Mesenchymal stem cell (in vitro differentiated cells and primary cell): ENCODE data around the gene LSM4.

Source experiments
- DNase-seq: peaks from one replicate; pipeline ENCODE4 v3.0.0-alpha.2; 2013
- H2AFZ ChIP-seq: one replicate; pipeline ENCODE4 v1.6.1; 2013; ENCODE audit warnings: low read depth, mild to moderate bottlenecking, control low read depth, inconsistent platforms, low read length, moderate library complexity
- H2AK5ac ChIP-seq: 2 replicates; pipeline ENCODE4 v1.6.1; 2013; ENCODE audit warnings: low read length, moderate library complexity, mild to moderate bottlenecking, inconsistent platforms; ENCODE audit not compliant: severe bottlenecking
- H2BK120ac ChIP-seq: one replicate; pipeline ENCODE4 v1.6.1; 2013; ENCODE audit warnings: low read depth, mild to moderate bottlenecking, inconsistent platforms, low read length, moderate library complexity
- H2BK12ac ChIP-seq, 2 experiments: one replicate each; pipeline ENCODE4 v1.6.1; 2013; ENCODE audit warnings: inconsistent platforms in 2 of 2, low read length in 2 of 2, mild to moderate bottlenecking in 2 of 2, moderate library complexity in 2 of 2, control low read depth in 1 of 2
- H2BK15ac ChIP-seq: one replicate; pipeline ENCODE4 v1.6.1; 2013; ENCODE audit warnings: mild to moderate bottlenecking, low read depth, inconsistent platforms; ENCODE audit not compliant: poor library complexity, severe bottlenecking
- H2BK5ac ChIP-seq: 2 replicates; pipeline ENCODE4 v1.6.1; 2013; ENCODE audit warnings: low read depth, mild to moderate bottlenecking, low read length, control low read depth, inconsistent platforms; ENCODE audit not compliant: poor library complexity, severe bottlenecking
- H3K14ac ChIP-seq, 2 experiments: one replicate each; pipeline ENCODE4 v1.6.1; 2013; ENCODE audit warnings: inconsistent platforms in 2 of 2, low read length in 2 of 2, control low read depth in 1 of 2, mild to moderate bottlenecking in 1 of 2, moderate library complexity in 1 of 2
- H3K18ac ChIP-seq, 2 experiments: one replicate each; pipeline ENCODE4 v1.6.1; 2013; ENCODE audit warnings: inconsistent platforms in 2 of 2, low read length in 2 of 2, control low read depth in 1 of 2, low read depth in 1 of 2, mild to moderate bottlenecking in 1 of 2
- H3K23ac ChIP-seq, 2 experiments: one replicate each; pipeline ENCODE4 v1.6.1; 2013; ENCODE audit warnings: inconsistent platforms in 2 of 2, low read length in 2 of 2, mild to moderate bottlenecking in 2 of 2, moderate library complexity in 2 of 2, control low read depth in 1 of 2
- H3K27ac ChIP-seq: 2 replicates; pipeline ENCODE4 v1.5.1; 2013; ENCODE audit warnings: mild to moderate bottlenecking, moderate library complexity, low read length, control low read depth, inconsistent platforms; ENCODE audit not compliant: poor library complexity, severe bottlenecking
- H3K27me3 ChIP-seq, 2 experiments: 2 replicates each; pipeline versions ENCODE4 v1.6.1 to v1.7.0; 2013; ENCODE audit warnings: low read length in 2 of 2, mild to moderate bottlenecking in 2 of 2, moderate library complexity in 2 of 2, control low read depth in 1 of 2, inconsistent platforms in 1 of 2; ENCODE audit not compliant: control insufficient read depth in 1 of 2, insufficient read depth in 1 of 2
- H3K36me3 ChIP-seq, 2 experiments: 2 replicates each; pipeline versions ENCODE4 v1.6.1 to v1.7.0; 2013; ENCODE audit warnings: low read length in 2 of 2, control low read depth in 1 of 2, inconsistent platforms in 1 of 2, low read depth in 1 of 2, mild to moderate bottlenecking in 1 of 2; ENCODE audit not compliant: insufficient read depth in 2 of 2, control insufficient read depth in 1 of 2
- H3K4ac ChIP-seq, 2 experiments: one replicate each; pipeline ENCODE4 v1.6.1; 2013; ENCODE audit warnings: inconsistent platforms in 2 of 2, low read length in 2 of 2, mild to moderate bottlenecking in 2 of 2, moderate library complexity in 2 of 2, control low read depth in 1 of 2, low read depth in 1 of 2
- H3K4me1 ChIP-seq: 2 replicates; pipeline ENCODE4 v1.6.1; 2013; ENCODE audit warnings: low read depth, low read length, control low read depth; ENCODE audit not compliant: control insufficient read depth, insufficient read depth
- H3K4me2 ChIP-seq: 2 replicates; pipeline ENCODE4 v1.6.1; 2013; ENCODE audit warnings: low read length, mild to moderate bottlenecking, inconsistent platforms; ENCODE audit not compliant: poor library complexity, severe bottlenecking
- H3K4me3 ChIP-seq, 2 experiments: 2 replicates each; pipeline versions ENCODE4 v1.5.1 to v1.7.0; 2013; ENCODE audit warnings: low read length in 2 of 2, mild to moderate bottlenecking in 2 of 2, control low read depth in 1 of 2, low read depth in 1 of 2; ENCODE audit not compliant: insufficient read depth in 1 of 2
- H3K79me1 ChIP-seq: replicated peaks from 2 replicates; pipeline ENCODE4 v1.6.1; 2013; ENCODE audit warnings: mild to moderate bottlenecking, control low read depth, low read length, inconsistent platforms; ENCODE audit not compliant: poor library complexity, severe bottlenecking
- H3K9ac ChIP-seq: 2 replicates; pipeline ENCODE4 v1.7.0; 2013; ENCODE audit warnings: mild to moderate bottlenecking, low read length, moderate library complexity
- H3K9me3 ChIP-seq: 2 replicates; pipeline ENCODE4 v1.7.0; 2013; ENCODE audit warnings: mild to moderate bottlenecking, low read length; ENCODE audit not compliant: control insufficient read depth
- H4K8ac ChIP-seq: one replicate; pipeline ENCODE4 v1.6.1; 2013; ENCODE audit warnings: inconsistent platforms, mild to moderate bottlenecking, low read length, moderate library complexity
- H4K91ac ChIP-seq: one replicate; pipeline ENCODE4 v1.6.1; 2013; ENCODE audit warnings: mild to moderate bottlenecking, low read length, inconsistent platforms
- WGBS: methylation state at CpG from one replicate; pipeline ENCODE4 v1.1.7; 2013; ENCODE audit warnings: mixed read lengths; 5-methylcytosine and 5-hydroxymethylcytosine counted together

Gene LSM4

DNA sequence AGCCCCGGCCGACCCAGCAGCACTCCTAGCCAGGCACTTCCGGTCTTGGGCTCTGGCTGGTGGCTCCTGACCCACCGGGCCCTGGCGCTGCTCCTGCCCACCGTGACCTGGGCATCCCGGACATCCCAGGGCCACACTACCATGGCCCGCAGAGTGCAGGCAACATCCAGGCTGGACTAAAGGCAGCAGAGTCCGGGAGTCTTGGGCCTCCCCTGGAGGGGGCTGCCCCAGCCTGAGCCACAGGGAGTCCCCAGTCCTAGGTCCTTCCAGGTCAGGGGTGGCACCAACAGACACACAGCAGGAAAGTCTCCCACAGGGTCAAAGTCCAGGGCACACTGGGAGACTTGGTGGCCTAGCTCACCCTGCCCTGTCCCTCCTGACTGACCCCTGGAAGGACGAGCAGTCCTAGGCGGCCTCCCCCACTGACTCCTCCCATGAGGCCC lies 10.8 kb downstream of the LSM4 start:
- Histone ChIP-seq H2BK120ac (no peak overlapping the region), H3K9me3 (no peaks in the 10 kb centered on the region), H3K14ac (no peak overlapping the region), H2AFZ (no peak overlapping the region), H3K27me3 (no peaks in the 10 kb centered on the region), H4K91ac (no peak overlapping the region), H3K4me1 (peaks cover 5% of the 10 kb centered on the region), H3K79me1 (peaks cover 27% of the 10 kb centered on the region), H3K18ac (no peak overlapping the region), H3K9ac (no peak overlapping the region), H3K27ac (no peak overlapping the region), H3K4me3 (no peak overlapping the region), H3K36me3 (peaks cover 28 to 74% of the 10 kb centered on the region in 2 experiments), H2AK5ac (no peak overlapping the region), H3K4me2 (no peak overlapping the region), H3K4ac (no peak overlapping the region), H3K23ac (no peak overlapping the region), H2BK5ac (no peak overlapping the region), H4K8ac (no peak overlapping the region), H2BK12ac (no peak overlapping the region), H2BK15ac (no peak overlapping the region)
- no peak for DNase-seq
- 98% methylated on average over 11 of the region's 11 CpGs for WGBS

GRCh38 chr19:18311502-18312091 lies 11.3 kb downstream of the LSM4 start:
- 93% methylated on average over 20 of the region's 22 CpGs for WGBS

GRCh38 chr19:18310966-18311365 lies 11.9 kb downstream of the LSM4 start:
- Histone ChIP-seq H3K14ac (no peak overlapping the region), H3K27ac (no peak overlapping the region), H2BK12ac (no peak overlapping the region), H2AFZ (no peak overlapping the region), H3K9ac (no peak overlapping the region), H2BK15ac (no peak overlapping the region), H3K9me3 (no peaks in the 10 kb centered on the region), H3K4me1 (peaks cover 7% of the 10 kb centered on the region), H2BK120ac (no peak overlapping the region), H3K79me1 (peaks cover 23% of the 10 kb centered on the region), H2AK5ac (no peak overlapping the region), H3K18ac (no peak overlapping the region), H4K91ac (no peak overlapping the region), H3K36me3 (peaks cover 32 to 85% of the 10 kb centered on the region in 2 experiments), H2BK5ac (no peak overlapping the region), H4K8ac (no peak overlapping the region), H3K23ac (no peak overlapping the region), H3K4me2 (no peak overlapping the region), H3K4ac (no peak overlapping the region), H3K4me3 (no peak overlapping the region), H3K27me3 (no peaks in the 10 kb centered on the region)
- 92% methylated on average over 13 of the region's 13 CpGs for WGBS
- DNase-seq, result no peak

More at GRCh38 chr19:18311502-18312091, 11.3 kb downstream of the LSM4 start:
- Histone ChIP-seq H3K27me3 (no peaks in the 10 kb centered on the region), H3K4me1 (peaks cover 5% of the 10 kb centered on the region), H2BK12ac (no peak overlapping the region), H2BK15ac (no peak overlapping the region), H2BK5ac (no peak overlapping the region), H3K9ac (no peak overlapping the region), H3K36me3 (peaks cover 28 to 79% of the 10 kb centered on the region in 2 experiments), H3K4me3 (no peak overlapping the region), H3K14ac (no peak overlapping the region), H2BK120ac (no peak overlapping the region), H3K4me2 (no peak overlapping the region), H4K91ac (no peak overlapping the region), H2AFZ (no peak overlapping the region), H4K8ac (no peak overlapping the region), H3K23ac (no peak overlapping the region), H3K79me1 (peaks cover 25% of the 10 kb centered on the region), H3K18ac (no peak overlapping the region), H2AK5ac (no peak overlapping the region), H3K4ac (no peak overlapping the region), H3K27ac (no peak overlapping the region), H3K9me3 (no peaks in the 10 kb centered on the region)
- DNase-seq, result no peak

- WGBS, result 95% methylated on average over 23 of the region's 23 CpGs
- H3K79me1 ChIP-seq, result peaks cover 21% of the 10 kb centered on the region
- H3K4me2 ChIP-seq, result no peak overlapping the region
- H2AFZ ChIP-seq, result no peak overlapping the region
- H2BK5ac ChIP-seq, result no peak overlapping the region
- H3K18ac ChIP-seq, result no peak overlapping the region
- no peak overlapping the region for H3K4me3 ChIP-seq
- H3K14ac ChIP-seq, result no peak overlapping the region
- DNase-seq, result no peak
- no peak overlapping the region for H4K8ac ChIP-seq
- H2BK12ac ChIP-seq, result no peak overlapping the region
- H3K23ac ChIP-seq, result no peak overlapping the region
- peak overlapping the region; percentile 25 for H4K91ac ChIP-seq
- H3K4ac ChIP-seq, result no peak overlapping the region
- no peak overlapping the region for H3K27ac ChIP-seq
- no peaks in the 10 kb centered on the region for H3K9me3 ChIP-seq
- no peaks in the 10 kb centered on the region for H3K27me3 ChIP-seq
- H3K9ac ChIP-seq, result no peak overlapping the region
- H3K36me3 ChIP-seq, result peaks cover 34 to 85% of the 10 kb centered on the region in 2 experiments
- H2AK5ac ChIP-seq, result no peak overlapping the region
- H3K4me1 ChIP-seq, result peaks cover 11% of the 10 kb centered on the region
- no peak overlapping the region for H2BK15ac ChIP-seq
- H2BK120ac ChIP-seq, result no peak overlapping the region
Measured at GRCh38 chr19:18310118-18310909, 12.6 kb downstream of the LSM4 start.
